ENCODE data around the gene GPR4. TPM values are rescaled to one million over a fixed set of nuclear protein-coding genes. Genes with fewer than 3 reads are reported as not detected.

Gene GPR4
- total and polyA plus RNA-seq, 2 of the 4 experiments (the other 2 are of a cell fraction): 0.02 TPM; not detected in 1

- H3K4me3 ChIP-seq (ENCODE audit: insufficient read depth, low read depth, low read length): no peak overlapping the region
- H3K27me3 ChIP-seq (ENCODE audit: control insufficient read depth, insufficient read depth, low read length): no peaks in the 10 kb centered on the region
- dilution Hi-C loops (cut with HindIII; ENCODE audit: low sequenced_read_pairs, unreplicated experiment): no loop called here
- no peak for DNase-seq
- H3K79me1 ChIP-seq (ENCODE audit: low read depth in 1 of 2, low read length in 2 of 2): peaks cover 0 to 16% of the 10 kb centered on the region in 2 experiments; a peak in 3 of 4 replicates
- no peaks in the 10 kb centered on the region for H3K4me1 ChIP-seq (ENCODE audit: control insufficient read depth, insufficient read depth, low read length)
- H2AK9ac ChIP-seq (replicated peaks; ENCODE audit: low read depth, low read length, poor library complexity): no peak overlapping the region
- H4K91ac ChIP-seq (ENCODE audit: insufficient read depth, low read depth, low read length): no peak overlapping the region
- no peak overlapping the region for H4K5ac ChIP-seq (ENCODE audit: low read depth, low read length)
- no peak overlapping the region for H3K4ac ChIP-seq (ENCODE audit: low read depth, low read length)
- no peak overlapping the region for H4K8ac ChIP-seq (ENCODE audit: low read depth in 2 of 2, low read length in 2 of 2)
- no peak for ATAC-seq (ENCODE audit: low read depth)
- no peak overlapping the region for H3K18ac ChIP-seq (ENCODE audit: low read depth, low read length)
- no peak overlapping the region for H2BK15ac ChIP-seq (ENCODE audit: low read depth, low read length)
- H3K23ac ChIP-seq (ENCODE audit: low read depth, low read length): no peak overlapping the region
- H3K14ac ChIP-seq (replicated peaks; ENCODE audit: low read depth, low read length): no peak overlapping the region
- no peak overlapping the region for H3K27ac ChIP-seq (ENCODE audit: insufficient read depth, low read length)
- H2AK5ac ChIP-seq (ENCODE audit: low read depth, low read length): no peak overlapping the region
- no peak overlapping the region for H3K4me2 ChIP-seq (ENCODE audit: low read depth, low read length)
- H2AFZ ChIP-seq (replicated peaks; ENCODE audit: low read length, poor library complexity): no peak overlapping the region
- WGBS, 2 experiments (ENCODE audit: extremely low coverage in 2 of 2, insufficient read length in 1 of 2): no CpG with 5 or more reads among the region's 5 CpGs
- no peak overlapping the region for H3K9ac ChIP-seq (ENCODE audit: low read depth, low read length)
- H2BK120ac ChIP-seq (ENCODE audit: low read depth, low read length): no peak overlapping the region
- in situ Hi-C loops (cut with MboI; ENCODE audit: low sequenced_read_pairs): no loop called here
- no peak overlapping the region for H2BK5ac ChIP-seq (ENCODE audit: low read depth, low read length, poor library complexity, severe bottlenecking)
- BruUV-seq (replicated peaks): no TSS peak
- ChIA-PET CTCF (no interaction called here), POLR2A (ENCODE audit: unreplicated experiment) (no interaction called here)
- intact Hi-C loops (cut with micrococcal nuclease): loop anchor here (5.0 kb wide), 1 partner anchor 35 kb away; no protein-coding TSS in a partner anchor
- no peaks in the 10 kb centered on the region for H3K9me3 ChIP-seq (ENCODE audit: control insufficient read depth, insufficient read depth, low read length)
- TF ChIP-seq ELK1 (IDR thresholded peaks at IDR 0.05; ENCODE audit: borderline replicate concordance, low read depth, low read length): no peak
- no peak for TF ChIP-seq CTCF (conservative IDR thresholded peaks at IDR 0.05; ENCODE audit: low read depth, low read length)
- no peak for TF ChIP-seq SMC3 (IDR thresholded peaks at IDR 0.05; ENCODE audit: low read depth, low read length)
- TF ChIP-seq CEBPB (IDR thresholded peaks at IDR 0.05; ENCODE audit: low read depth, low read length): no peak
- TF ChIP-seq USF2 (IDR thresholded peaks at IDR 0.05; ENCODE audit: low read depth, low read length): no peak
- TF ChIP-seq BHLHE40 (IDR thresholded peaks at IDR 0.05; ENCODE audit: low read depth, low read length): no peak
- no peak for TF ChIP-seq NFE2L2 (IDR thresholded peaks at IDR 0.05; ENCODE audit: low read depth, low read length)
- TF ChIP-seq MXI1 (IDR thresholded peaks at IDR 0.05; ENCODE audit: borderline replicate concordance, low read depth, low read length): no peak
- no peak for TF ChIP-seq RFX5 (IDR thresholded peaks at IDR 0.05; ENCODE audit: low read depth, low read length)
- TF ChIP-seq POLR2A (IDR thresholded peaks at IDR 0.05; ENCODE audit: low read depth, low read length): no peak
- no peak for TF ChIP-seq CHD1 (IDR thresholded peaks at IDR 0.05; ENCODE audit: low read depth, low read length)
- TF ChIP-seq MAFK (IDR thresholded peaks at IDR 0.05; ENCODE audit: low read depth, low read length): no peak
- no peak for TF ChIP-seq MAZ (IDR thresholded peaks at IDR 0.05; ENCODE audit: borderline replicate concordance, low read depth, low read length)
- no peak for TF ChIP-seq RCOR1 (IDR thresholded peaks at IDR 0.05; ENCODE audit: insufficient replicate concordance, low read length)
- no peak for TF ChIP-seq FOS (IDR thresholded peaks at IDR 0.05; ENCODE audit: low read depth, low read length)
- TF ChIP-seq RAD21 (IDR thresholded peaks at IDR 0.05; ENCODE audit: low read length): no peak
- no peak overlapping the region for H2BK20ac ChIP-seq (ENCODE audit: low read depth, low read length)
- H3K36me3 ChIP-seq (ENCODE audit: control insufficient read depth, insufficient read depth, low read length): peaks cover 5% of the 10 kb centered on the region
- H3K56ac ChIP-seq (ENCODE audit: extremely low read depth, insufficient read depth, low read length): no peak overlapping the region
- H4K20me1 ChIP-seq (ENCODE audit: insufficient read depth, low read length): peaks cover 2% of the 10 kb centered on the region; the same call in 1 of the 2 replicates
- H3K9me1 ChIP-seq (ENCODE audit: insufficient read depth, low read length): no peaks in the 10 kb centered on the region; the same call in 1 of the 2 replicates
These were observed 45.2 kb downstream of the GPR4 start for GRCh38 chr19:45556835-45557234.
